Measurements from ENCODE around the gene TBC1D22A.

DNA sequence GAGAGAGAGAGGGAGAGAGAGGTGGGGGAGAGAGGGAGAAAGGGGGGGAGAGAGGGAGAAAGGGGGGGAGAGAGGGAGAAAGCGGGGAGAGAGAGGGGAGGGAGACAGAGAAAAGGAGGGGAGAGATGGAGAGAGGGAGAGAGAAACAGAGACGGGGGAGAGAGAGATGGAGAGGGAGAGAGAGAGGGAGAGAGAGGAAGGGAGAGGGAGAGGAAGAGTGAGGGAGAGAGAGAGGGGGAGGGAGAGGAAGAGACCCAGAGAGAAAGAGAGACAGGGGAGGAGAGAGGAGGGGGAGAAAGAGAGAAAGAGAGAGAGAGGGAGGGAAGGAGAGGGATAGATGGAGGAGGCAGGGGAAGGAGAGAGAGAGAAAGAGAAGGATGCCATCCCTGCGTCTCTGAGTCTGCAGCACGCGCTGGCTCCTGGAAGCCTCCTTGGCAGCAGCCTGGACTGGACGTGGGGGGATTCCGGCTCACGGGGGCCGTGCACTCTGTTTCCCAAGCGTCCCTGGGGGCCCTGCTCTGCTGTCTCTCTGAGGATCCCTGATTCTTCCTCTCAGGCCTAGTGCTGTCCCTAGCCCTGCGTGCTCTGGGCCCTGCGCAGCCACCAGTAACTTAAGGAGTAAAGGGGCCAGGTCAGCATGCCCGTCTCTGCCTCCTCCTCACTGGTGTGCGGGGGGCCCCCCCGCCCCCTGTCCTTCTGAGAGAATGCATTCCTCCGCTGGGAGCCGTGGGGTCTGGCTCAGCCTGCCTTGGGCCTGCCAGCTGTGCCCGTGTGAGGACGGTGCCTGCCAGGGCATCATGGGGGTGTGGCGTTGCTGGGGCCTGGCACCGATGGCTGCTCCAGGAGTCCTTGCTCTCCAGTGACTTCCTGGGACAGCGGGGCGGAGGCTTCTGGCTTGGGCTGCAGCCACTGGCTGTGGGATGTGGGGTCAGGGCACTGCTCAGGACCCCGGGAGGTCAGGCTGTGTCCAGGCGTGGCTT, 429.5 kb downstream of the TBC1D22A start:
- TF ChIP-seq POLR2A (IDR thresholded peaks at IDR 0.05): no peak
- TF ChIP-seq, protein P1, sequence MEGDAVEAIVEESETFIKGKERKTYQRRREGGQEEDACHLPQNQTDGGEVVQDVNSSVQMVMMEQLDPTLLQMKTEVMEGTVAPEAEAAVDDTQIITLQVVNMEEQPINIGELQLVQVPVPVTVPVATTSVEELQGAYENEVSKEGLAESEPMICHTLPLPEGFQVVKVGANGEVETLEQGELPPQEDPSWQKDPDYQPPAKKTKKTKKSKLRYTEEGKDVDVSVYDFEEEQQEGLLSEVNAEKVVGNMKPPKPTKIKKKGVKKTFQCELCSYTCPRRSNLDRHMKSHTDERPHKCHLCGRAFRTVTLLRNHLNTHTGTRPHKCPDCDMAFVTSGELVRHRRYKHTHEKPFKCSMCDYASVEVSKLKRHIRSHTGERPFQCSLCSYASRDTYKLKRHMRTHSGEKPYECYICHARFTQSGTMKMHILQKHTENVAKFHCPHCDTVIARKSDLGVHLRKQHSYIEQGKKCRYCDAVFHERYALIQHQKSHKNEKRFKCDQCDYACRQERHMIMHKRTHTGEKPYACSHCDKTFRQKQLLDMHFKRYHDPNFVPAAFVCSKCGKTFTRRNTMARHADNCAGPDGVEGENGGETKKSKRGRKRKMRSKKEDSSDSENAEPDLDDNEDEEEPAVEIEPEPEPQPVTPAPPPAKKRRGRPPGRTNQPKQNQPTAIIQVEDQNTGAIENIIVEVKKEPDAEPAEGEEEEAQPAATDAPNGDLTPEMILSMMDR (IDR thresholded peaks at IDR 0.05): no peak
- no peak for TF ChIP-seq EP300 (IDR thresholded peaks at IDR 0.05)

All from gastroesophageal sphincter (tissue), 3 donors.